WTC11 (cell line): Measurements from ENCODE around the gene ANKRD52.

ENCODE experiments used
- ESRRA ChIP-seq: sonication (generic); formaldehyde crosslinking; IDR thresholded peaks from 2 replicates; pipeline ENCODE4 v1.8.1; 2022; ENCODE audit warnings: mild to moderate bottlenecking, missing genetic modification reagents, borderline replicate concordance
- GABPB1 ChIP-seq: sonication (generic); formaldehyde crosslinking; IDR thresholded peaks from 2 replicates; pipeline ENCODE4 v1.8.1; 2023; ENCODE audit warnings: mild to moderate bottlenecking, missing genetic modification reagents
- NFATC4 ChIP-seq: fragments of 250-450 bp; sonication (Bioruptor Pico); IDR thresholded peaks from 2 replicates; pipeline ENCODE4 v1.9.0; 2021; ENCODE audit warnings: mild to moderate bottlenecking
- SP1 ChIP-seq: sonication (generic); formaldehyde crosslinking; conservative IDR thresholded peaks from 2 replicates; pipeline ENCODE4 v1.8.1; 2022; ENCODE audit warnings: missing genetic modification reagents
- TCF7 ChIP-seq: sonication (generic); formaldehyde crosslinking; IDR thresholded peaks from 2 replicates; pipeline ENCODE4 v1.8.0; 2022; ENCODE audit warnings: mild to moderate bottlenecking, low read depth, missing genetic modification reagents, moderate library complexity
- TF ChIP-seq, protein P1 (sequence below): fragments of 200-600 bp; IDR thresholded peaks from 2 replicates; pipeline ENCODE4 v1.8.0; 2022; ENCODE audit warnings: antibody characterized with exemption
- TF ChIP-seq, protein P2 (sequence below): sonication (generic); formaldehyde crosslinking; IDR thresholded peaks from 2 replicates; pipeline ENCODE4 v1.8.1; 2022; ENCODE audit warnings: low read depth, mild to moderate bottlenecking, moderate library complexity, missing genetic modification reagents, borderline replicate concordance
- TF ChIP-seq, protein P3 (sequence below): sonication (generic); formaldehyde crosslinking; conservative IDR thresholded peaks from 2 replicates; pipeline ENCODE4 v1.8.1; 2022; ENCODE audit warnings: mild to moderate bottlenecking, missing genetic modification reagents
- TF ChIP-seq, protein P4 (sequence below): sonication (generic); formaldehyde crosslinking; IDR thresholded peaks from 2 replicates; pipeline ENCODE4 v1.8.0; 2022; ENCODE audit warnings: mild to moderate bottlenecking, missing genetic modification reagents
- TF ChIP-seq, protein P5 (sequence below): sonication (generic); formaldehyde crosslinking; IDR thresholded peaks from 2 replicates; pipeline ENCODE4 v1.8.1; 2023; ENCODE audit warnings: mild to moderate bottlenecking, missing genetic modification reagents
- TF ChIP-seq, protein P6 (sequence below): sonication (generic); formaldehyde crosslinking; IDR thresholded peaks from 2 replicates; pipeline ENCODE4 v1.8.0; 2022; ENCODE audit warnings: mild to moderate bottlenecking, missing genetic modification reagents

DNA sequence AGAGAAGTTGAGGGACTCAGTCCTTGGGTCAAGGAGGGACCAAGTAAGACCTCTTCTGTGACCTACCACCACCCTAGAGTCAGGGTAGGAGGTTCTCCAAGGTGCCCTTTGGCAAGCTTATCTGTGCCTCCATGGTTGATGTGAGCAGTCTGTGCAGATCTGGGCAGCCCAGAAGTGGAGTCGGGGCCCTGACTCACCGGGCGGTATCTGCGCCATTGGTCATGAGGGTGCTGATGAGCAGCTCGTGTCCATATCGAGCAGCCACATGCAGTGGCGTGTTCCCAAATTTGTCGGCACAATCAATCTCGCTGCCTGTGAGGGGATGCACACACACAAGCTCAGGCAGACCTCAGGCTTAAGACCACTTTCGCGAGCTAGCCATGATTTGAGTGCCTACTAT lies 5.1 kb downstream of the ANKRD52 start:
- TF ChIP-seq, protein P1, sequence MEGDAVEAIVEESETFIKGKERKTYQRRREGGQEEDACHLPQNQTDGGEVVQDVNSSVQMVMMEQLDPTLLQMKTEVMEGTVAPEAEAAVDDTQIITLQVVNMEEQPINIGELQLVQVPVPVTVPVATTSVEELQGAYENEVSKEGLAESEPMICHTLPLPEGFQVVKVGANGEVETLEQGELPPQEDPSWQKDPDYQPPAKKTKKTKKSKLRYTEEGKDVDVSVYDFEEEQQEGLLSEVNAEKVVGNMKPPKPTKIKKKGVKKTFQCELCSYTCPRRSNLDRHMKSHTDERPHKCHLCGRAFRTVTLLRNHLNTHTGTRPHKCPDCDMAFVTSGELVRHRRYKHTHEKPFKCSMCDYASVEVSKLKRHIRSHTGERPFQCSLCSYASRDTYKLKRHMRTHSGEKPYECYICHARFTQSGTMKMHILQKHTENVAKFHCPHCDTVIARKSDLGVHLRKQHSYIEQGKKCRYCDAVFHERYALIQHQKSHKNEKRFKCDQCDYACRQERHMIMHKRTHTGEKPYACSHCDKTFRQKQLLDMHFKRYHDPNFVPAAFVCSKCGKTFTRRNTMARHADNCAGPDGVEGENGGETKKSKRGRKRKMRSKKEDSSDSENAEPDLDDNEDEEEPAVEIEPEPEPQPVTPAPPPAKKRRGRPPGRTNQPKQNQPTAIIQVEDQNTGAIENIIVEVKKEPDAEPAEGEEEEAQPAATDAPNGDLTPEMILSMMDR, result no peak
- TF ChIP-seq, protein P2, sequence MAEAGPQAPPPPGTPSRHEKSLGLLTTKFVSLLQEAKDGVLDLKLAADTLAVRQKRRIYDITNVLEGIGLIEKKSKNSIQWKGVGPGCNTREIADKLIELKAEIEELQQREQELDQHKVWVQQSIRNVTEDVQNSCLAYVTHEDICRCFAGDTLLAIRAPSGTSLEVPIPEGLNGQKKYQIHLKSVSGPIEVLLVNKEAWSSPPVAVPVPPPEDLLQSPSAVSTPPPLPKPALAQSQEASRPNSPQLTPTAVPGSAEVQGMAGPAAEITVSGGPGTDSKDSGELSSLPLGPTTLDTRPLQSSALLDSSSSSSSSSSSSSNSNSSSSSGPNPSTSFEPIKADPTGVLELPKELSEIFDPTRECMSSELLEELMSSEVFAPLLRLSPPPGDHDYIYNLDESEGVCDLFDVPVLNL, result no peak
- TF ChIP-seq ESRRA (no peak), SP1 (no peak), GABPB1 (CRISPR knock-in tag) (no peak), NFATC4 (no peak), TCF7 (CRISPR knock-in tag) (no peak)
- TF ChIP-seq, protein P3, sequence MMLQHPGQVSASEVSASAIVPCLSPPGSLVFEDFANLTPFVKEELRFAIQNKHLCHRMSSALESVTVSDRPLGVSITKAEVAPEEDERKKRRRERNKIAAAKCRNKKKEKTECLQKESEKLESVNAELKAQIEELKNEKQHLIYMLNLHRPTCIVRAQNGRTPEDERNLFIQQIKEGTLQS (CRISPR knock-in tag), result no peak
- TF ChIP-seq, protein P4, sequence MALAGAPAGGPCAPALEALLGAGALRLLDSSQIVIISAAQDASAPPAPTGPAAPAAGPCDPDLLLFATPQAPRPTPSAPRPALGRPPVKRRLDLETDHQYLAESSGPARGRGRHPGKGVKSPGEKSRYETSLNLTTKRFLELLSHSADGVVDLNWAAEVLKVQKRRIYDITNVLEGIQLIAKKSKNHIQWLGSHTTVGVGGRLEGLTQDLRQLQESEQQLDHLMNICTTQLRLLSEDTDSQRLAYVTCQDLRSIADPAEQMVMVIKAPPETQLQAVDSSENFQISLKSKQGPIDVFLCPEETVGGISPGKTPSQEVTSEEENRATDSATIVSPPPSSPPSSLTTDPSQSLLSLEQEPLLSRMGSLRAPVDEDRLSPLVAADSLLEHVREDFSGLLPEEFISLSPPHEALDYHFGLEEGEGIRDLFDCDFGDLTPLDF (CRISPR knock-in tag), result no peak
- TF ChIP-seq, protein P5, sequence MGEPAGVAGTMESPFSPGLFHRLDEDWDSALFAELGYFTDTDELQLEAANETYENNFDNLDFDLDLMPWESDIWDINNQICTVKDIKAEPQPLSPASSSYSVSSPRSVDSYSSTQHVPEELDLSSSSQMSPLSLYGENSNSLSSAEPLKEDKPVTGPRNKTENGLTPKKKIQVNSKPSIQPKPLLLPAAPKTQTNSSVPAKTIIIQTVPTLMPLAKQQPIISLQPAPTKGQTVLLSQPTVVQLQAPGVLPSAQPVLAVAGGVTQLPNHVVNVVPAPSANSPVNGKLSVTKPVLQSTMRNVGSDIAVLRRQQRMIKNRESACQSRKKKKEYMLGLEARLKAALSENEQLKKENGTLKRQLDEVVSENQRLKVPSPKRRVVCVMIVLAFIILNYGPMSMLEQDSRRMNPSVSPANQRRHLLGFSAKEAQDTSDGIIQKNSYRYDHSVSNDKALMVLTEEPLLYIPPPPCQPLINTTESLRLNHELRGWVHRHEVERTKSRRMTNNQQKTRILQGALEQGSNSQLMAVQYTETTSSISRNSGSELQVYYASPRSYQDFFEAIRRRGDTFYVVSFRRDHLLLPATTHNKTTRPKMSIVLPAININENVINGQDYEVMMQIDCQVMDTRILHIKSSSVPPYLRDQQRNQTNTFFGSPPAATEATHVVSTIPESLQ (CRISPR knock-in tag), result no peak
- TF ChIP-seq, protein P6, sequence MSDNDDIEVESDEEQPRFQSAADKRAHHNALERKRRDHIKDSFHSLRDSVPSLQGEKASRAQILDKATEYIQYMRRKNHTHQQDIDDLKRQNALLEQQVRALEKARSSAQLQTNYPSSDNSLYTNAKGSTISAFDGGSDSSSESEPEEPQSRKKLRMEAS (CRISPR knock-in tag), result no peak
